GM12891 (cell line): ENCODE data around the gene OPRD1. TPM values are rescaled to one million over a fixed set of nuclear protein-coding genes. Genes with fewer than 3 reads are reported as not detected.
A peak's percentile ranks its signal among the peaks of the same experiment; 100 is the strongest.
"Not testable (repeated sequence)": the region's sequence is repeated elsewhere in the genome, so short reads cannot be mapped to it uniquely, and the experiment has no call there.

ENCODE experiments used
- DNase-seq: peaks from one replicate; pipeline ENCODE4 v3.0.0; 2011; ENCODE audit warnings: low spot score; ENCODE audit not compliant: insufficient read length
- FAIRE-seq: peaks from 2 replicates; lab custom pipeline; 2011; peaks lifted over from hg19 to GRCh38; lab: Jason Lieb, UNC
- PAX5 ChIP-seq: IDR thresholded peaks from 2 replicates; pipeline ENCODE4 v1.6.1; 2011; ENCODE audit warnings: low read length, moderate library complexity, mild to moderate bottlenecking; ENCODE audit not compliant: insufficient read depth, severe bottlenecking
- POLR2A ChIP-seq: IDR thresholded peaks from 2 replicates; pipeline ENCODE4 v1.6.1; 2011; ENCODE audit warnings: low read depth, low read length, control low read depth
- POLR2AphosphoS5 ChIP-seq: IDR thresholded peaks from 2 replicates; pipeline ENCODE4 v1.6.1; 2011; ENCODE audit warnings: low read depth, low read length, control low read depth
- POU2F2 ChIP-seq: IDR thresholded peaks from 2 replicates; pipeline ENCODE4 v1.6.1; 2011; ENCODE audit warnings: low read depth, mild to moderate bottlenecking, control low read depth, low read length, moderate library complexity
- SPI1 ChIP-seq: IDR thresholded peaks from 2 replicates; pipeline ENCODE4 v1.6.1; 2011; ENCODE audit warnings: low read depth, low read length, control low read depth
- TAF1 ChIP-seq: IDR thresholded peaks from 2 replicates; pipeline ENCODE4 v1.6.1; 2011; ENCODE audit warnings: low read depth, low read length, control low read depth
- polyA plus RNA-seq: library from polyadenylated mRNA; unstranded; fragments of >200 nt; gene quantifications from one replicate; pipeline ENCODE4 v1.2.1, GENCODE V29; 2012; ENCODE audit warnings: low read depth, missing spikeins, inconsistent platforms; ENCODE audit not compliant: missing spikeins

The OPRD1 gene
- 0.01 TPM for polyA plus RNA-seq

DNA sequence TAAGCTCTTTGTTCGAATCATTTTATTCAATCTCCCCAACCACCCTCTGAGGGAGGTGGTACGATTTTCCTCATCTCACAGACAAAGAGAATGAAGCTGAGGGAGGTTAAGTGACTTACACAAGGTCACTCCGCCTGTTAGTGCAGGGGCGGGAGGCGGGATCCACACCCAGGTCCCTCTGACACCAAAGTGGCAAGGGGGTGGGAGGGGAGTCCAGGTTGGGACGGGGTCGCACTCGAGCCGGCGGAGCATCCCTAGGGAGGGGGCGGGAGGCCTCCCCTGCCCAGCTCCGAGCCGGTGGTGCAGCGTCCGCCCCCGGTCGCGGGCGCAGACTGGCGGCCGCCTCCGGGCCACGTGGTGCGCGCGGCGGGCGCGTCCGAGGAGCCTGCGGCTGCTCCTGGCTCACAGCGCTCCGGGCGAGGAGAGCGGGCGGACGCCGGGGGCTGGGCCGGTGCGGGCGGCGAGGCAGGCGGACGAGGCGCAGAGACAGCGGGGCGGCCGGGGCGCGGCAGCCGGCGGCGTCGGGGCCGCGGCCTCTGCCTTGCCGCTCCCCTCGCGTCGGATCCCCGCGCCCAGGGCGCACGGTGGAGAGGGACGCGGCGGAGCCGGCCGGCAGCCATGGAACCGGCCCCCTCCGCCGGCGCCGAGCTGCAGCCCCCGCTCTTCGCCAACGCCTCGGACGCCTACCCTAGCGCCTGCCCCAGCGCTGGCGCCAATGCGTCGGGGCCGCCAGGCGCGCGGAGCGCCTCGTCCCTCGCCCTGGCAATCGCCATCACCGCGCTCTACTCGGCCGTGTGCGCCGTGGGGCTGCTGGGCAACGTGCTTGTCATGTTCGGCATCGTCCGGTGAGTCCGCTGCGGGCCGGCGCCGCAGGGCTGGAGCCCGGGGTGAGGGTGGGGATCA, at the start of gene OPRD1:
OPRD1 (plus strand) TSS at position 405 of the 903 bp plus-strand sequence; CDS start at position 619, 214 bp downstream.
- DNase-seq = peak; percentile 40
- FAIRE-seq = no peak

DNA sequence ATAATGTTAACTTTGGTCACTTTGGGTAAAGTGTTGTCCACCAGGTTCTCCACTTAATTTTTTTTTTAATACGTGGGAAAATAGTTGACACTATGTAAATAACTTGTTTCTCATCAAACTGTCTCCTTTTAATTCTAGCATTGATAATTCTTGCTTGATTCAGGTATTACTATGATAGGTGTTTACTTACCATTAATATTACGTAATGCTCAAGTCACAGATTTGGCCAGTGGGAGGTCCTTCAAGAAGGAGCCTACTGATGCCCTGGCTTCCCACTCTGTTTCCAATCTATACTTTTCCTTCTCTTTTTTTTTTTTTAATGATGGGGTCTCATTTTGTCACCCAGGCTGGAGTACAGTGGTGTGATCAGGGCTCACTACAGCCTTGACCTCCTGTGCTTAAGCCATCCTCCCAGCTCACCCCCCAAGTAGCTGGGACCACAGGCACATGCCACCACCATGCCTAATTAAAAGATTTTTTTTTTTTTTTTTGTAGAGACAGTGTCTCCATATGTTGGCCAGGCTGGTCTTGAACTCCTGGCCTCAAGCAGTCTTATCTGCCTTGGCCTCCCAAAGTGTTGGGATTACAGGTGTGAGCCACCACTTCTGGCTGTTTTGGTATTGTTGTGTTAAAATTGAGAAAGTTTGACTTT, 45.3 kb upstream of the OPRD1 start:
- TF ChIP-seq POLR2A (no peak), POU2F2 (no peak), PAX5 (no peak), POLR2AphosphoS5 (no peak), TAF1 (no peak), SPI1 (no peak)
- FAIRE-seq = no peak
- DNase-seq = no peak

More for the DNA sequence above, at the start of gene OPRD1:
- TF ChIP-seq SPI1 (no peak), TAF1 (no peak), PAX5 (no peak), POLR2A (no peak)

DNA sequence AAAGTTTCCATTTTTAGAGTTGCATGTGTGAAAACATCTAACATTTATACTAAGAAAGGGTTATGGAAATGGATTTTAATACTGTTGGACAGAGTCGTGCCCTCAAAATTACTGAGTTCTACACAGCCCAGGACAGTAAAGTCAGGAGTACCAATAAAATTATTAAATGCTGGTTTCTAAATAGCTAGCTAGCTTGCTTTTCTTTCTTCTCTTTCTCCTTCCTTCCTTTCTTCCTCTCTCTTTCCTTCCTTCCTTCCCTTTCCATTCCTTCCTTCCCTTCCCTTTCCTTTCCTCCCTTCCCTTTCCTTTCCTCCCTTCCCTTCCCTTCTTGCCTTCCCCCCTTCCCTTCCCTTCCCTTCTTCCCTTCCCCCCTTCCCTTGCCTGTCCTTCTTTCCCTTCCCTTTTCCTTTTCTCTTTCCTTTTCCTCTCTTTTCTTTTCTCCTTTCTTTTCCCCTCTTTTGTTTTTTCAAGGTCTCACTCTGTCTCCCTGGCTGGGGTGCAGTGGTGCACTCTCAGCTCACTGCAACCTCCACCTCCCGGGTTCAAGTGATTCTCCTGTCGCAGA, 41.3 kb upstream of the OPRD1 start:
- FAIRE-seq (no peak), DNase-seq (no peak)
- TF ChIP-seq TAF1 = no peak
- TF ChIP-seq POLR2A = no peak
- no peak for TF ChIP-seq PAX5
- TF ChIP-seq POLR2AphosphoS5 = no peak
- TF ChIP-seq POU2F2 = no peak

DNA sequence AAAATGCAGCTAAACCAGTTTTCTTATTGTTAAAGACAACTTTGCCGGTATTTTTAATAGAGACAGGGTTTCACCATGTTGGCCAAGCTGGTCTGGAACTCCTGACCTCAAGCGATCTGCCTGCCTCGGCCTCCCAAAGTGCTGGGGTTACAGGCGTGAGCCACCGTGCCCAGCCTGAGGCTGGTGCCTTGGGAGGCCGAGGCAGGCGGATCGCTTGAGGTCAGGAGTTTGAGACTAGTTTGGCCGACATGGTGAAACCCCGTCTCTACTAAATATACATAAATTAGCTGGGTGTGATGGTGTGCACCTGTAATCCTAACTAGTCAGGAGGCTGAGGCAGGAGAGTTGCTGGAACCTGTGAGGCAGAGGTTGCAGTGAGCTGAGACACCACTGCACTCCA, 40.0 kb upstream of the OPRD1 start:
- DNase-seq, FAIRE-seq: not testable (repeated sequence)

DNA sequence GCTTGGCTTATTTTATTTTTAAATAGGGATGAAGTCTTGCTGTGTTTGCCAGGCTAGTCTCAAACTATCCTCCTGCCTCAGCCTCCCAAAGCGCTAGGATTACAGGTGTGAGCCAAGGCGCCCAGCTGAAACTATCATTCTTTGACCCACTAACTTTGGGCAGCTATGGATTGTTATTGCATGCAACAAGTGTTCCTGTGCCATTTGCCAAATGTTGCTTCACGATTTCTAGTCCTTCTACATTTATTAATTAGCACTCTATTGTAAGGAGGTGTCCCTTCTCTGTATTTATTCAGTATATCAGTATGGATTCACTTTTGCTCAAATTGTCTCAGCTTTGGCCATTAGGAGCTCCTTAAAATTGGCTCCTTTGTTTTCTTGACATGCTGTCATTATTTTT, 38.9 kb upstream of the OPRD1 start:
- no peak for TF ChIP-seq SPI1
- no peak for TF ChIP-seq TAF1
- no peak for TF ChIP-seq PAX5
- no peak for TF ChIP-seq POLR2A
- no peak for TF ChIP-seq POLR2AphosphoS5
- no peak for DNase-seq
- FAIRE-seq = no peak

DNA sequence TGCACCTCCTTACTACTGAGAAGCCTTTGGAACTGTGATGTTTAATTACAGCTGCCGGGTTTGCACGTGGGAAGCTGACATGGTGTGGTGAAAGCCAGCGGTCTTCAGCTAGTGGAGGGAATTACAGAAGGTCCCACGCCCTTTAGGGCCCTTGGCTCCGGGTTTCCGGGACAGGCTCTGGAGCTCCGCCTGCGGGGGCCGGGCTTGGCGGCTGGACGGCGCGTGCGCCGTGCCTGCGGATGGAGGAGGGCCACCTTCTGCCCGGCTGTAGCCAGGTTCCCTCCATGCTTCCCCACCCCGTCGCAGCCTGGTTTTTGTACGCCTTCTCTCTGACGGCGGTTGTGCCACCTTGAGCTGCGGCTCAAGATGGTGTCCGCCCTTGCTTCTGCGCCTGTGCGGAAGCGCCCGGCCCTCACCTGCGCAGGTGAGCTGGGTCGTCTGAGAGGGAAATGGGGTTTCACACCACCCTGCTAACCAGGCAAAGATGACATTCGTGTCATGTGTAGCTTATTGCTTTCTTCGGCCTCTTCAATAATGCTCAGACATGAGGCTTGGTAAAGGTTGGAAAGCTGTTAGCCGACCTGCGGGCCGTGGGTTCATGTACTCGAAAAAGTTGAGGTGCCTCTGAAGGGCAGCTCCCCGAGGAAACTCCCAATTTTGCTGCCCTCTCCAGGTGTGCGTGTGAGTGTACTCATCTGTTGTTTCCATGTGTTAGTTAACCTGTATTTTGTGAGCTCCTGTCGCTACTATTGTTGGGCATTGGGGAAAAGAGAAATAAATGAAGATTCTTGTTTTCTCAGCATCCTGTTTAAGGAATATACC, 36.6 kb upstream of the OPRD1 start:
- FAIRE-seq = peak; percentile 86
- DNase-seq = peak; percentile 78
- TF ChIP-seq PAX5 (no peak), POU2F2 (0 out of 2 replicates have a peak, but pooled peaks have one; percentile 26), POLR2AphosphoS5 (no peak), SPI1 (no peak), POLR2A (peak; percentile 55; the same call in 1 of the 2 replicates), TAF1 (no peak)

DNA sequence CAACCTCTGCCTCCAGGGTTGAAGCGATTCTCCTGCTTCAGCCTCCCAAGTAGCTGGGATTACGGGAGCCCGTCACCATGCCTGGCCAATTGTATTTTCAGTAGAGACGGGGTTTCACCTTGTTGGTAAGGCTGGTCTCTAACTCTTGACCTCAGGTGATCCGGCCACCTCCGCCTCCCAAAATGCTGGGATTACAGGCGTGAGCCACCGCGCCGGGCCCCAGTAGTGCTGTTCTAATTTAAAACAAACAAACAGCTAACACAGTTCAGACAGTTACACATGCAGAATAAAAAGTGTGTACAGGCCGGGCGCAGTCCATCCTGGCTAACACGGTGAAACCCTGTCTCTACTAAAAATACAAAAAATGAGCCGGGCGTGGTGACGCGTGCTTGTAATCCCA, 35.6 kb upstream of the OPRD1 start:
- TF ChIP-seq PAX5 (no peak), SPI1 (no peak), POU2F2 (no peak), POLR2A (no peak), POLR2AphosphoS5 (no peak), TAF1 (no peak)
- no peak for DNase-seq
- FAIRE-seq = no peak

DNA sequence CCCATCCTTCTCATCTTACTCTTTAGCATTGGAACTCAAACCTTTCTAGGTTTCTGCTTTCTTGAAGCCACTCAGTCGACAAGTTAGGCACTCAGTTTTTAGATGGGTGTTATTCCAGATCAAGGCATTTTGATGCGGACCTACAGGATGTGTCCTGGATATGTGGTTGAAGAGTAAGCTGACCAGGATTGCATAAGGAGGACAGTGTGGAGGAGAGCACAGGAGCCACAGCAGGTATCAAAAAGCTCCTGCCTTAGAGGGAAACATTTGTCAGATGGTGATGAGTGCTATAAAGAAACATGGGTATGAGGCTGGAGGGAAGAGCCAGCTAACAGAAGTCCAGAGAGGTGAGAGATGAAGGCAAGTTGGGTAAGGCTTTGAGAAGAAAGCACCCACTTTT, 33.9 kb upstream of the OPRD1 start:
- DNase-seq (no peak), FAIRE-seq (no peak)
- TF ChIP-seq POLR2AphosphoS5 (no peak), POLR2A (no peak), TAF1 (no peak), POU2F2 (no peak), SPI1 (no peak), PAX5 (no peak)
